Mesothelial cell of epicardium (in vitro differentiated cells): ENCODE measurements around the gene KLK4. TPM values are rescaled to one million over a fixed set of nuclear protein-coding genes. Genes with fewer than 3 reads are reported as not detected.
"Not testable (repeated sequence)": the region's sequence is repeated elsewhere in the genome, so short reads cannot be mapped to it uniquely, and the experiment has no call there.

Experiments used
- DNase-seq, 2 experiments: peaks; one replicate each; pipeline ENCODE4 v3.0.0; 2021; ENCODE audit warnings: low spot score in 2 of 2; ENCODE audit not compliant: unreplicated experiment in 2 of 2
- H3K27ac Mint-ChIP-seq: 2 replicates; pipeline ENCODE4 v1.8.0; 2021; ENCODE audit warnings: mixed read lengths
- H3K27me3 Mint-ChIP-seq: 2 replicates; pipeline ENCODE4 v1.8.0; 2021; ENCODE audit warnings: low read depth, mixed read lengths
- H3K36me3 Mint-ChIP-seq: 2 replicates; pipeline ENCODE4 v1.8.0; 2021; ENCODE audit warnings: mixed read lengths
- H3K4me1 Mint-ChIP-seq: 2 replicates; pipeline ENCODE4 v1.8.0; 2021; ENCODE audit warnings: mixed read lengths
- H3K4me3 Mint-ChIP-seq: 2 replicates; pipeline ENCODE4 v1.8.0; 2021; ENCODE audit warnings: mild to moderate bottlenecking, moderate library complexity, mixed read lengths
- H3K9me3 Mint-ChIP-seq: 2 replicates; pipeline ENCODE4 v1.8.0; 2021; ENCODE audit warnings: mixed read lengths
- total RNA-seq: library from RNA; stranded (reverse); gene quantifications from 3 replicates; pipeline ENCODE4 v1.2.1, GENCODE V29; 2021
- TF ChIP-seq, protein P1 (sequence below): fragments of 200-600 bp; sonication (generic); IDR thresholded peaks from one replicate; pipeline ENCODE4 v1.5.0; 2021; ENCODE audit warnings: antibody characterized with exemption; ENCODE audit not compliant: unreplicated experiment

Gene KLK4
- total RNA-seq, 1 donor from 2014 or later = not detected

GRCh38 chr19:50902640-50903039 lies 8.6 kb downstream of the KLK4 start:
- H3K4me3 Mint-ChIP-seq = no peak overlapping the region
- TF ChIP-seq, protein P1, sequence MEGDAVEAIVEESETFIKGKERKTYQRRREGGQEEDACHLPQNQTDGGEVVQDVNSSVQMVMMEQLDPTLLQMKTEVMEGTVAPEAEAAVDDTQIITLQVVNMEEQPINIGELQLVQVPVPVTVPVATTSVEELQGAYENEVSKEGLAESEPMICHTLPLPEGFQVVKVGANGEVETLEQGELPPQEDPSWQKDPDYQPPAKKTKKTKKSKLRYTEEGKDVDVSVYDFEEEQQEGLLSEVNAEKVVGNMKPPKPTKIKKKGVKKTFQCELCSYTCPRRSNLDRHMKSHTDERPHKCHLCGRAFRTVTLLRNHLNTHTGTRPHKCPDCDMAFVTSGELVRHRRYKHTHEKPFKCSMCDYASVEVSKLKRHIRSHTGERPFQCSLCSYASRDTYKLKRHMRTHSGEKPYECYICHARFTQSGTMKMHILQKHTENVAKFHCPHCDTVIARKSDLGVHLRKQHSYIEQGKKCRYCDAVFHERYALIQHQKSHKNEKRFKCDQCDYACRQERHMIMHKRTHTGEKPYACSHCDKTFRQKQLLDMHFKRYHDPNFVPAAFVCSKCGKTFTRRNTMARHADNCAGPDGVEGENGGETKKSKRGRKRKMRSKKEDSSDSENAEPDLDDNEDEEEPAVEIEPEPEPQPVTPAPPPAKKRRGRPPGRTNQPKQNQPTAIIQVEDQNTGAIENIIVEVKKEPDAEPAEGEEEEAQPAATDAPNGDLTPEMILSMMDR = no peak
- H3K9me3 Mint-ChIP-seq = no peaks in the 10 kb centered on the region
- DNase-seq = no peak
- peaks cover 52% of the 10 kb centered on the region for H3K27me3 Mint-ChIP-seq
- H3K4me1 Mint-ChIP-seq = no peaks in the 10 kb centered on the region
- no peak overlapping the region for H3K27ac Mint-ChIP-seq
- H3K36me3 Mint-ChIP-seq = no peaks in the 10 kb centered on the region

GRCh38 chr19:50899569-50899968 lies 11.6 kb downstream of the KLK4 start:
- TF ChIP-seq, protein P1 = no peak
- no peaks in the 10 kb centered on the region for H3K9me3 Mint-ChIP-seq
- no peak overlapping the region for H3K27ac Mint-ChIP-seq
- peaks cover 56% of the 10 kb centered on the region for H3K27me3 Mint-ChIP-seq
- H3K4me3 Mint-ChIP-seq = no peak overlapping the region
- no peaks in the 10 kb centered on the region for H3K36me3 Mint-ChIP-seq
- no peak for DNase-seq
- no peaks in the 10 kb centered on the region for H3K4me1 Mint-ChIP-seq

GRCh38 chr19:50898018-50898417 lies 13.2 kb downstream of the KLK4 start:
- H3K4me1 Mint-ChIP-seq = no peaks in the 10 kb centered on the region
- no peak for DNase-seq
- TF ChIP-seq, protein P1 = no peak
- no peak overlapping the region for H3K4me3 Mint-ChIP-seq
- peaks cover 61% of the 10 kb centered on the region for H3K27me3 Mint-ChIP-seq
- no peak overlapping the region for H3K27ac Mint-ChIP-seq
- H3K9me3 Mint-ChIP-seq = no peaks in the 10 kb centered on the region
- H3K36me3 Mint-ChIP-seq = no peaks in the 10 kb centered on the region

DNA sequence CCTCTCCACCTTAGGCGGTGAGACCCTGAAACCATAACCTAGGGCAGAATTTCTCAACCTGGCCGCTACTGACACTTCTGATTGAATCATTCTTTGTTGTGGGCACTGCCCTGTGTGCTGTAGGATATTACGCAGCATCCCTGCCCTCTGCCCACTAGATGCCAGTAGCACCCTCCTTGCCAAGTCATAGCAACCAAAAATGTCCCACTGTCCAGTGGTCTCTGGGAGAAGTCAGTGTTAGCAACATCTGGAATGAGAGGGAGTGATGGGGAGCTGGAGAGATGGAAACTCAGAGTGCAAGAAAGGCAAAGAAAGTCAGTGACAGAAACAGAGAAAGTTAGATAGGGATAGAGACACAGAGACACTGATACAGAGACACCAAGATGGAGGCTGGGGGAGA lies 13.6 kb downstream of the KLK4 start:
- no peaks in the 10 kb centered on the region for H3K9me3 Mint-ChIP-seq
- no peak overlapping the region for H3K27ac Mint-ChIP-seq
- no peak overlapping the region for H3K4me3 Mint-ChIP-seq
- TF ChIP-seq, protein P1 = no peak
- DNase-seq = no peak
- peaks cover 58% of the 10 kb centered on the region for H3K27me3 Mint-ChIP-seq
- no peaks in the 10 kb centered on the region for H3K36me3 Mint-ChIP-seq
- no peaks in the 10 kb centered on the region for H3K4me1 Mint-ChIP-seq

DNA sequence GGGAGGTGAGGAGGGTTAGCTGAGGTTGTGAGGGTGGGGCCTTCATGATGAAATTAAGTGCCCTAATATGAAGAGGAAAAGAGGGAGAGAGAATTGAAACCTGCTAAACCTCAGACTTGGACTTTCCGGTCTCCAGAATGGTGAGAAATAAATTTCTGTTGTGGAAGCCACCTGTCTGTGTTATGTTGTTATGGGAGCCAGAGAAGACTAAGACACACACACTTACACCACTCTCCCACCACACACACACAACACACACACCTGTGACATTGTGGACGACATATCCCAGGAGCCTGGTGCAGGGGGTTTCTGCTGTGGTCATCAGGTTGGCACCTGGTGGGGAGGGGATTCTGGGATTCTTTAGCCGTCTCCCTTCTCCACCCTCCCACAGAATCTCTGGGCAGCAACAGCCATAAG lies 14.0 kb downstream of the KLK4 start:
- Mint-ChIP-seq H3K4me3 (no peak overlapping the region), H3K4me1 (no peaks in the 10 kb centered on the region), H3K9me3 (no peaks in the 10 kb centered on the region), H3K27ac (no peak overlapping the region), H3K36me3 (no peaks in the 10 kb centered on the region), H3K27me3 (peaks cover 58% of the 10 kb centered on the region)
- DNase-seq = no peak
- TF ChIP-seq, protein P1 = no peak

GRCh38 chr19:50896591-50897190 lies 14.5 kb downstream of the KLK4 start:
- Mint-ChIP-seq H3K4me3 (no peak overlapping the region), H3K4me1 (no peaks in the 10 kb centered on the region), H3K36me3 (no peaks in the 10 kb centered on the region), H3K27me3 (peaks cover 63% of the 10 kb centered on the region), H3K27ac (no peak overlapping the region), H3K9me3 (no peaks in the 10 kb centered on the region)
- TF ChIP-seq, protein P1 = no peak
- no peak for DNase-seq

GRCh38 chr19:50896089-50896590 lies 15.1 kb downstream of the KLK4 start:
- H3K36me3 Mint-ChIP-seq, H3K9me3 Mint-ChIP-seq, DNase-seq, H3K27ac Mint-ChIP-seq, H3K4me1 Mint-ChIP-seq, H3K4me3 Mint-ChIP-seq: not testable (repeated sequence)
- H3K27me3 Mint-ChIP-seq = peaks cover 63% of the 10 kb centered on the region
